Fibroblast of skin of scalp (primary cell): ENCODE data around the gene NNT.
"Not testable (repeated sequence)": the region's sequence is repeated elsewhere in the genome, so short reads cannot be mapped to it uniquely, and the experiment has no call there.

ENCODE experiments used
- DNase-seq: peaks from one replicate; pipeline ENCODE4 v3.0.0-alpha.2; 2013

NNT gene

GRCh38 chr5:43631182-43631910 is 28.4 kb downstream of the NNT start:
- DNase-seq, result peak; percentile 75

DNA sequence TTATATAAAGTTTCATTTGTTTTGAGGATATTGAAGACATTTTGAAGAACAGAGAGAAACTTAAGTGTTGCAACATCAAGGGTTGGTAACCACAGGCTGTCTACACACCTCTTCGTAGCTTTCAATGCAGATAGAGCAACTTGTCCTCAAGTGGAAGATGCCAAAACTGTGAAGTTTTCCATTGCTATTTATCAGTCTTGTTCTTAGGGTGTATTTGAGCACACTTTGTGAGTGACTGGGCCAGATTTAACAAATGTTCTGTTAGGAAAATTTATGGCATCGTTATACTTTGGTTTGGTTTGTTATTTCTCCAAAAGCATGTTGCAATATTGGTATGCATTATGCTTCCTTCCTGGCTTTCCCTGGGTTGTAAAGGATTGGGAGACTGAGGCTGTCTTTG is 31.6 kb downstream of the NNT start:
- no peak for DNase-seq

GRCh38 chr5:43635374-43635773 is 32.4 kb downstream of the NNT start:
- peak; percentile 46 for DNase-seq

DNA sequence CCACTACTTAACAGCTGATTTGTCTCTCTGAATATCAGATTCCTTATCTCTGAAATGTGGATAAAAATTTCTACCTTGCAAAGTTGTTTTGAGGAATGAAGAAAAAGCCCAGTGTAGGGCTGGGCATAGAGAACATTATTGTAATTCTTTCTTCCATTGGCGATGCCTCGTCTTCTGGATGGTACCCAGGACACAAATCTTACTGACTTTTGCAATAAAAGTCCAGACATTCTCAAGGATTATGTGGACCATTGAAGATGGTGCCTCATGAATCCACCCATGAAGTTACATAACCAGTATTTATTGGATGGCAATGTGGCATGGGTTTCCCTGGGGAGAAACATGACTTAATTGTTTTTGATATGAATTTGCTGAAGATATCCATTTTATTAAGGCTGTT is 33.1 kb downstream of the NNT start:
- peak; percentile 5 for DNase-seq

DNA sequence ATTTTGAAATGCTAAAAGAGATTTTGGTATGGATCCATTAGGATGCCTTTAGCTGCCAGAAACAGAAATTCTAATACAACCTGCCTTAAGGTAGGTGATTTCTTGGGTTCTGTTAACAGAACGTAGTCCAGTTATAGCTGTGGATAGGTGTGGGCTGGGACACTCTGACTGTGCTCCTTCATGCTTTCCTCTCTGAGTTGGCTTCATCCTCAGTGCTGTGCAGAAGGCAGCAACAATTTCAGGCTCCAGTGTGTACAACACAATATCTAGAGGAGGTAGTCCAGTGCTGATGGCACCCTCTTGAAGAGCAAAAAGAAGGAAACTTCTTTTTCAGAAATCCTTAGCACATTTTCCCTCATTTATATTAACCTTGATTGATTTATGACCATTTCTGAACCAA is 34.4 kb downstream of the NNT start:
- DNase-seq, result no peak

DNA sequence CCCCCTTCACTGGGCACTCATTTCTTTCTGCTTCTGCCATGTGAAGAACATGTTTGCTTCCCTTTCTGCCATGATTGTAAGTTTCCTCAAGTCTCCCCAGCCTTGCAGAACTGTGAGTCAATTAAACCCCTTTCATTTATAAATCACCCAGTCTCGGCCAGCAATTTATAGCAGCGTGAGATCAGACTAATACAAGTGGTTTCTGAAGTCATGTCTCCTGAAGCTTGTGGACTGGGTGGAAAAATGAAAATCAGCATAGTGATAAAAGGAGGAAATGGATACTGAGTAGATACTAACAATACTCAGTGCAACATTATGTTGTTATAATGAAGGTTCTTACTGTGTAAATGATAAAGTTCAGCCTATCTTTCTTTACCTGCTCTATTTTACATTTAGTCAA is 35.1 kb downstream of the NNT start:
- no peak for DNase-seq

- peak; percentile 14 for DNase-seq
These were observed 35.6 kb downstream of the NNT start for GRCh38 chr5:43638546-43638945.

DNA sequence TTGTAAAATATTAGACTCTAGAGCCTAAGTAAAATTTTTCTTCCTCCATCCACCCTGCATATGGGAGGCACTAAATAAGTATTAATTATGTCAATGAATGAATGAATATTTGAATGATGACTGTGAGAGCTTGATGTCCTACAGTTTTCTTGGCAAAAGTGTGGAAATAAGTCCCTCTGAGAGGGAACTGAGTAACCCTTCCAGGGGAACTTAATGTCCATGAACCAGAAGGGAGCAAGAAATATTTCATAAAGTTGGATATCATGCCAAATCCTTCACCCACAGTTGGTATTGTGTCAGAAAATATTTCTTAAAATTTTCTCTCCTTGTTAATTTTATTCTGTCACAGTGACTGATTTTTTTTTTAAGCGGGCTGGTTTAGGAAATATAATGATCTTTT is 36.6 kb downstream of the NNT start:
- DNase-seq, result no peak

DNA sequence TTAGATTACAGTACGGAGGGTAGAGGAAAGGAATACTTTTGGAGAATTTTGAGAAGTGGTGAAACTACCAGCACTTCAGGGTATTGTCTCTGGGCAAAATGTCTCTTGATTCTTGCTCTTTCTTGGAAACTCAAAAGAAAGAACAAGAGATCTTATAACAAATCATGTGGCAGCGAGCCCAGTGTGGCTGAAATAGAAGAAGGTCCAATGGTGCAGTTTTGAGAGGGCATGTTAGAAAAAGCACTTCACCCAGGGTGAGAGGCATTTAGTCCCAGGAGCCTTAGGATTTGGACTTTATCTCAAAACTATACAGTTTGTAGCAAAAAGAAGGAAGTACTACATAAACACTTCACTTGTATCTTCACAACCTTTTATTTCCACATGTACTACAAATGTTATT is 39.4 kb downstream of the NNT start:
- no peak for DNase-seq

GRCh38 chr5:43643327-43643726 is 40.3 kb downstream of the NNT start:
- peak; percentile 17 for DNase-seq

- DNase-seq, result no peak
These were observed 40.8 kb downstream of the NNT start for GRCh38 chr5:43643750-43644149.

GRCh38 chr5:43646992-43647391 is 44.0 kb downstream of the NNT start:
- peak; percentile 45 for DNase-seq

GRCh38 chr5:43647789-43648188 is 44.8 kb downstream of the NNT start:
- no peak for DNase-seq

DNA sequence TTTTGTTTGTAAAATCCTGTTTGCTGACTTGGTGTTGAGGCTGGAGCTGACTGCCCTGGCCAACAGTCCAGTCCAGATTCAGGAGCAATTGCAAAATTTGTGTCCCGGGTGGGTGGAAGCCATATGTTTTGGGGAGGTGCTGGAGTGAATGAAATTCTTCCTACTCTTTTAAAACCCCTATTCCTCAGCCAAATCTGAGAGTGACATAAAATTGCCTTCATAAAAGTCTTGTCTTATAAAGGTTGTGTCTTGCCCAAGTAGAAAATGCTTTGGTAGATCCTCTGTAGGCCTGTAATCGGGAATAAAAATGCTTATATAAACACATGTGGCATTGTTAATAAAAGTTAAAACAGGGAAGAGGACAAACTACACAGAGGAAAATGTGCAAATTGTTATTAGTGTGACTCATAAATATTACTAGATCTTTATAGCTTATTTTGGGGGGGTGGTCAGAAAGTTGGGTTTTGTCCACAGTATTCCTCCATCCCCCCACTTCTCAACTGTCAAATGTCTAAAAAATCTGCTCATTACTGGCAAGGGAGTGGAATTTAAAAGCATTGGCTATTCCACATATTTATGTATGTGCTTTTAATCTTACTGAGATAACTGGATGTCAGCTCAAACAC is 45.6 kb downstream of the NNT start:
- DNase-seq, result peak; percentile 51

DNA sequence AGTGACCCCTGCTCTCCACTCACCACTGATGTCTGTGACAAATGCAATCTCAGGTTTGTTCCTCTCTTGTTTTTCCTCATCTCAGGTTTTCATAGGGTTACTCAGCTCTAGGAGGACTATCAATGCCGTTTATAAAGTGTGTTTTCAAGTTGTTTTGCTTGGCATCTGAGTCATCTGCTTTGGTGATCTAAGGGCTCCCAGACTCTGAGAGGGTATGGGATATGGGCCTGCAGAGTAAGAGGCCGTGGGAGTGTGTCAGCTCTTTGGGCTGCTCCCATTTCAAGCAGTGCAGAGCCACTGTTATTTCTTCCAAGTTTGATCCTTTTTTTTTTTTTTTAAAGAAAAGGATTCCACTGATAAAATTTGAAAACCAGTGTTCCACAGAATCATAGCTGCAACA is 46.3 kb downstream of the NNT start:
- DNase-seq, result peak; percentile 65

DNA sequence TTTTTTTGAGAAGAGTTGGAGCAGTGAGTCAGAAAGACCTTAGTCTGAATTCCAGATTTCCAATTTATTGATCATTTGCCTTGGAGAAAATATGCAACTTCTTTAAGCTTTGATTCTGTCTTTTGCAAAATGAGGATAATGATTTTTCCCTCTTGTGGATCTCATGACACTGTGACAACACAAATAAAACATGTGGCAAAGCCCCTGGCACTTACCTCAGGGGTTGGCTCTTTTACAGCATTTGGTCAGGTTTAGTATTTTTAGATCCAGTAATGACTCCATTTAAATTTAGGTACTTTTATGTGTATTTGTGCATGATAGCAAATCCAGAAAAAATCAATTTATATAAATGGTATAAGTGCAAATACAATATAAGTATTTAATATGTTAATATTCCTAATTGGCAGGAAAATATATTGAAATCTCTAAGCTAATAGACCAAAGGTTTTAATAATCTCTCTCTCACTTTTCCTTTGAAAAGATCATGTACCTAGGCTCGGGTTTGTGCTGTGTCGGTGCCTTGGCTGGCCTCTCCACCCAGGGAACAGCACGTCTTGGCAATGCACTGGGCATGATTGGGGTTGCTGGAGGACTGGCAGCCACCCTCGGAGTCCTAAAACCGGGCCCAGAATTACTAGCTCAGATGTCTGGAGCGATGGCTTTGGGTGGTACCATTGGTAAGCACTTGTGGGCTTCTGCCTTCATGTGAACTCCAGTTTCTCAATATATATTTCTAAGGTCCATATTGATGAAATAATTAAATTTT is 49.7 kb downstream of the NNT start:
- DNase-seq, result no peak

DNA sequence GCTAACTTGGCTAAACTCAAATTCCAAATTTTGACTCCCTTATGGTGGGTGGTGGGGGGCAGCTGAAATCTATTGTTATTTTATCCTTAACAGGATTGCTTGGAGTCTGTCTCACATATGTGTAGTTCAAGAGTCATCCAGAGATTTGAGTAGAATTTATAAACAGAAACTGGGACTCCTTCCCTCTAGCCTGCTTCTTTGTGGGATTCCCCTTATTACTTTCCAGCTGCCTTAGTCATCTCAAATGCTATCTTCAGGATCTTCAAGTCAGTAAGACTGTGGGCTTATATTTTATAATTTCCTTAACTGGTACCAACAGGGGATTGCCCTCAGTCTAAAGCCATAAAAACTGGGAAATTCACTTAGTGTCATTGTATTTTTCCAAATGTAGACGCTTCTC is 55.5 kb downstream of the NNT start:
- peak; percentile 15 for DNase-seq

GRCh38 chr5:43659075-43659474 is 56.1 kb downstream of the NNT start:
- DNase-seq, result no peak

GRCh38 chr5:43661102-43661501 is 58.1 kb downstream of the NNT start:
- peak; percentile 58 for DNase-seq

GRCh38 chr5:43663916-43664315 is 60.9 kb downstream of the NNT start:
- DNase-seq, result no peak

DNA sequence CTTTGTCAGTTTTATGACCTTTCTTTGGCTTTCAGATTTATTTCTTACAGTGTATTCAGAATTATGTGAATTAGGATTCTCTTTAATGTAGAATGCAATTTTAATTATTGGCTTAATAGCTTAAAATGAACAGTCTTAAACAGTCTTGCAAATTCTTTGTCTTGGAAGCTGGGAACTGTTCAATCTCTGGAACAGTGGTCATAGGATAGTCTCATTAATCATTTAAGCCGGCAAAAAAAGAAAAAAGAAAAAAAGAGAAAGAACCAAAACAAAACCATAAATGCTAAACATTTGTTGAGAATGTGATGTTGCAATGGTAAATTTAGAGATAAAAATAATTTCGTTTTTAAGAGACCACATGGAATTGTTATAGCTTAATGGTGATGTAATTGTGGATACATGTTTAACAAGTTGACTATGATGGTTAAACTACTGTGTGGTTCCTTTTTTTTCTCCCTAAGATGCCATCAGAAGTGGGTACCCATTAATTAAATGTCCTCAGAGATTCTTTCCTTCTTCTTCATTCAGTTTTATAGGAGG is 61.6 kb downstream of the NNT start:
- DNase-seq, result no peak

GRCh38 chr5:43665749-43666148 is 62.8 kb downstream of the NNT start:
- not testable (repeated sequence) for DNase-seq

- DNase-seq, result not testable (repeated sequence)
These were observed 63.7 kb downstream of the NNT start for GRCh38 chr5:43666728-43667127.
